GM21786 (cell line): ENCODE data around the gene ABCB9.

Experiments
- ATAC-seq: cut with Tn5 transposase; IDR thresholded peaks from one replicate; pipeline ENCODE4 v1.9.1; 2021; ENCODE audit not compliant: unreplicated experiment

Gene ABCB9

DNA sequence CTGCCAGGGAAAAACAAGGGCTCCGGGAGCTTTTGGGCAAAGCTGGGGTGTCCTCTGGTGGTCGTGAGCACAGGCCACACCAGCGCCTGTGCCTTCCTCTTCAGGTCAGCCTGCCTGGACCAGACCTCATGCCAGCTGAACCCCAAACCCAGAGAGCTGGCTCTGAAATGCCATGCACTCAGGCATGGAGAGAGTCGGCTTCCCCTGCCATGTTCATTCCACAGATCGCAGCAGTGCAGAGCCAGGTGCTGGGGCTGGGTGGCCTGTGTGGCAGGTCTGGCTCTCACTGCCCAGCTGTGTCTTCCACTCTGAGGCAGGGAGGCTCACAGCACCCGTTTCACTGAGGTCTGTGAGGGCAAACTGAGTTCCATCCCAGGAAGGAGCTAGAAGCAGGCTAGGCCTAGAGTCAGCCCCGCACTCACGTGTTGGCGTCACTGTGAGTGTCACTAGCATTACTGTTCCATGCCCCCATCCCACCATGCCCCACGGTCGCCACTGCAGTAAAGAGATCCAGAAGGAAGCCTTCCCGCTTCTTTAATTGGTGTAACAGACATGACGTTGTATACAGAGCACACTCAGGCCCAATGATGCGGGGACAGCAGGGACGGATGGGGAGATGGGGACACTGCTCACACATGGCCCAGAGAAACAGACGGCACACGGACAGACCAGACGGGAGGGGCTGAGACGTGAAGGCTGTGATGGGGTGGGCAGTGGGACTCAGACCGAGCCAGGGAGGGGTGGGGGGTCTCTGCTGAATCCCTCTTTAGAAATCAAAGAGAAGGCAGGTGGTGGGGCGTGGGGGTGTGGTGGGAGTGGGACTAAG, 16.9 kb upstream of the ABCB9 start:
- no peak for ATAC-seq

DNA sequence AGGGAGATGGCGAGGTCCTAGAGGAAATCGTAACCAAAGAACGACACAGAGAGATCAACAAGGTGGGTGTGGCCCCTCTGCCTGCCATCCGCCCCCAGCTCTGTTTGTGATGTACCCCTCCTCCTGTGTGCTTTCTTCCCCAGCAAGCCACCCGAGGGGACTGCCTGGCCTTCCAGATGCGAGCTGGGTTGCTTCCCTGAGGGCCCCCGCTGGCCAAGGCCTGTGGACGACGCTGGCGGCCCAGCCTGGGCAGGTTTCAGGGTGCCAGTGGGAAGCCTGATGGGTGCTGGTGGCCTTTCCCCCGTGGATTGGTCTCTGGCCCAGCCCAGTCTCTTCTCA, 16.2 kb upstream of the ABCB9 start:
- no peak for ATAC-seq

DNA sequence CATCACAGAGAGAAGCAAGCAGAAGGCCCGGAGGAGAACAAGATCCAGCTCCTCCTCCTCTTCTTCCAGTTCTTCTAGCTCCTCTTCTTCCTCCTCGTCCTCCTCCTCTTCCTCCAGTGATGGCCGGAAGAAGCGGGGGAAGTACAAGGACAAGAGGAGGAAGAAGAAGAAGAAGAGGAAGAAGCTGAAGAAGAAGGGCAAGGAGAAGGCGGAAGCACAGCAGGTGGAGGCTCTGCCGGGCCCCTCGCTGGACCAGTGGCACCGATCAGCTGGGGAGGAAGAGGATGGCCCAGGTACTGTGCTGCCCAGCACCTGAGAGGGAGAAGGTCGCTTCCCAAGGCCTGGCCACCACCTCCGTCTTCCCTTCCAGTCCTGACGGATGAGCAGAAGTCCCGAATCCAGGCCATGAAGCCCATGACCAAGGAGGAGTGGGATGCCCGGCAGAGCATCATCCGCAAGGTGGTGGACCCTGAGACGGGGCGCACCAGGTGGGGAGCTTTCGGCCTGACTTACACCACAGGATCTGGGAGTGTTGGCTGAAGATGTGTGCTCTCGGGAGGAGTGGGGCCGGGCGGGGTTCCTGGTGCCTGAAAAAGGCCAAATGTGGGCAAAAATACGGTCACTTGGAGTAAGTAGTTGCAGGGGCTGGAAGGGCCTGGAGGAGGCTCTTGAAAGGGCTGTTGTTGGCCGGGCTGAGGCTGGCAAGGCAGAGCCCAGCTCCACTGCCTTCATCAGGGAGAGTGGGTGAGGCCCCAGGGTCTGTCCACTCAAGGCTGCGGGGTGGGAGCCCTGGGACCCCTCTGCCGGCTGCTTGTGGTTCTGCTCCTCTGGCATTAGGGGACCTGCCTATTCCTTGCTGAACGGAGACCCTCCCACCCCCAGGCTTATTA, 15.6 kb upstream of the ABCB9 start:
- no peak for ATAC-seq

DNA sequence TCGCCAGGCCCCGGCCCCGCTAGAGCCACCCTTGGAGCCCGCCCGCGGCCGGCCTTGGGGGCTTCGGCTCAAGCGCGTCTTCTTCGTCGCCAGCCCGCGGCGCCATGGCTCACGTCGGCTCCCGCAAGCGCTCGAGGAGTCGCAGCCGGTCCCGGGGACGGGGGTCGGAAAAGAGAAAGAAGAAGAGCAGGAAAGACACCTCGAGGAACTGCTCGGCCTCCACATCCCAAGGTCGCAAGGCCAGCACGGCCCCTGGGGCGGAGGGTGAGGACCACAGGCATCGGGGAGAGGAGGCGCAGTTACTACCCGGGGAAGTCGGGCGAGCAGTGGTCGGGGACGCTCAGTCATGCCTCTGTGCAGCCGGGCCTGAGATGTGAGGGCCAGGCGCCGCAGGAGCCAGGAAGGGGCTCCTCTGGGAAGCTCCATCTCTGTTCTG, 14.8 kb upstream of the ABCB9 start:
- ATAC-seq = peak; percentile 23

DNA sequence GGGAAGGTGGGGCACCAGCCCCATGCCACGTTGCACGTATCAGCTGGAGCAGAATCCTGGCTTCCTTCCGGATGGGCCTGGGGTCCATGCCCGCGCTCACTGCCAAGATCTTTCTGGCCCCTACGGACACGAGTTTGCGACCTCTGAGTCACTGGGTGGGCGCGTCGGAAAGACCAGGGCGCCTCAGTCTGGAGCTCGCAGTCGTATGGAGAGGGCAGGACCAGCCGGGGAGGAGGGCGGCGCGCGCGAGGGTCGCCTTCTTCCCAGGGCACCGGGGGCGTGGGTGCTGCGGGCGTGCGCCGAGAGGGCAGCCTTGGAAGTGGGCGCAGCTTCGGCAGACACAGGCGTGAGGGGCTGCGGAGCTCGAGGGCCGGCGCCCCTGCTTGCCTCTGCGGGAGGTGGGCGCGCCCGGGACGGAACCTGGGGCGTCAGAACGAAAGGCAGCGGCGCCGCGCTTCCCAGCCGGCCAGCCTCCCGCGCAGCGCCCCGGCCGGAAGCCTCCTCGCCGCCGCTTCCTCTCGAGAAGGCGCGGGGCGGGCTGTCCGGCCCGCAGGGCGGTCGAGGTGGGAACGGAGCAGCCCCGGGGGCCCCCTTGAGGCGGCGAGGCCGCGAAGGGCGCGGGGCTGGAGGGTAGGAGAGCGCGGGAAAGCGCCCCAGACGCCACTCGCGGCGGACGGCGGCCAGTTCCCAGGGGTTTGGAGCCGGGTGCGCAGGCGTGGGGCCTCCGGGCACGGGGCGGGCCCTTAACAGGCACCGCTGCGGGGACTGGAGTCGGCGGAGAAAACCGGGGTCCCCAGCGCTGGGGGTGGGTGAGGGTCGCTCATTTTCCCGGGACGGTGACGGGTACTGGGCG, 14.1 kb upstream of the ABCB9 start, which contains the start of gene ARL6IP4:
TSS of gene ARL6IP4 (plus strand) at position 499 of the 853 bp plus-strand sequence. CDS start 459 bp downstream, outside the sequence.
- ATAC-seq = peak; percentile 48

DNA sequence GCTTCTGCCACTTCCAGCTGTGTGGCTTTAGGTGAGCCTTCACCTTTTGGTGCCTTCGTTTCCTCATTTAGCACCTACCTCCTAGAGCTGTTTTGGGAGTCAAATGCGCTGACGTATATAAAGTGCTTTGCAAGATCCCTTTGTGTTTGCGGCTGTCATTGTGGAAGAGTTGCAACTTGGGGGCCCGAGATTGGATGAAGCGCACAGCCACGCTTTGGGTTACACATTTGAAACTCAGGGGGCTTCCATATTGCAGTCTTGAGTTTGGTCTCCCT, 13.6 kb upstream of the ABCB9 start:
- ATAC-seq = no peak

DNA sequence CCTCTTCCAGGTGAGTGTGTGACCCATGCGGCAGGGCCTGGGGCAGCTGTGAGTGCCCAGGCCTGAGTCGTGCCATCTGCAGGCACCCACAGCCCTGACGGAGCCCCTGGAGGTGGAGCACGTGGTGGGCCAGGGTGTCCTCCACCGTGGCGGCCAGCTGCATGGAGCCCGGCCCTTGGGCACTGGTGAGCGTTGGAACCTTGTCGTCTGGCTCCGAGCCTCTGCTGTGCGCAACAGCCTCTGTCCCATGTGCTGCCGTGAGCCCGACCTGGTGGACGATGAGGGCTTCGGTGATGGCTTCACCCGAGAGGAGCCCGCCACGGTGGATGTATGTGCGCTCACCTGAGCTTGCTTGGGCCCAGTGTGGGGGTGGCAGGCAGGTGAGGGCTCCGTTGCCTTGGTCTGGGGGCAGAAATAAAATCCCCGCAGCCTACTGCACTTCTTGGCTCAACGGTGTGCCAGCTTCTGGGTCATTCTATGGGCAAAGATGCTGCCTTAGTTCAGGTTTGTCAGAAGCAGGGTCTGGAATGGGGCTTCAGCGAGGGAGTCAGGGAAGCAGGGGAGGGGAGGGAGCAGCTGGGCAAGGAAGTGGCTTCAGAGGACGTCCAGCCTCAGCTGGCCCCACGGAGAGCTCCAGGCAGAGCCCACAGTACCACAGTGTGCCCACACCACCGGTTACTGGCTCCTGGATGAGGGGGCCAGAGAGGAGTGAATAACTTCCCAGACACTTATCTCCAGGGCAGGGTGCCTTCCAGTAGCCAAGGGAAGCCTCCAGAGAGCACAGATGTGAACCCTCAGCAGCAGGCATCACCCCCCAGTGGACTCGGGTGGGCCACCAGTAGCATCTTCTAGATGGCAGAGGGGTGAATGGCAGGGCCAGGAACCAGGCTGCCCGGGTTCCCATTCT, 13.0 kb upstream of the ABCB9 start:
- ATAC-seq = no peak

DNA sequence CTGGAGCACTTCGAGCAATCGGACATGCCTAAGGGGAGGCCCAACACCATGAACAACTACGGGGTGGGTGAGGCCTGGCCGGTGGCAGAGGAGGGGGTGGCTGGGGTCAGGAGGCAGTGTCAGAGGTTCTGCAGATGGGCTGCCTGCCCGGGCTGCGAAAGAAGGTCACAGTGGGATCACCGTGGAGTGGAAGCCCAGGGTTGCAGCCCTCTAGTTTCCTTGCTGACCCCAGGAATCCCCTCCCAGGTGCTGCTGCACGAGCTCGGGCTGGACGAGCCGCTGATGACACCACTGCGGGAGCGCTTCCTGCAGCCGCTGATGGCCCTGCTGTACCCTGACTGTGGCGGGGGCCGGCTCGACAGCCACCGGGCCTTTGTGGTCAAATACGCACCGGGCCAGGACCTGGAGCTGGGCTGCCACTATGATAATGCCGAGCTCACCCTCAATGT, 12.3 kb upstream of the ABCB9 start:
- ATAC-seq = no peak

DNA sequence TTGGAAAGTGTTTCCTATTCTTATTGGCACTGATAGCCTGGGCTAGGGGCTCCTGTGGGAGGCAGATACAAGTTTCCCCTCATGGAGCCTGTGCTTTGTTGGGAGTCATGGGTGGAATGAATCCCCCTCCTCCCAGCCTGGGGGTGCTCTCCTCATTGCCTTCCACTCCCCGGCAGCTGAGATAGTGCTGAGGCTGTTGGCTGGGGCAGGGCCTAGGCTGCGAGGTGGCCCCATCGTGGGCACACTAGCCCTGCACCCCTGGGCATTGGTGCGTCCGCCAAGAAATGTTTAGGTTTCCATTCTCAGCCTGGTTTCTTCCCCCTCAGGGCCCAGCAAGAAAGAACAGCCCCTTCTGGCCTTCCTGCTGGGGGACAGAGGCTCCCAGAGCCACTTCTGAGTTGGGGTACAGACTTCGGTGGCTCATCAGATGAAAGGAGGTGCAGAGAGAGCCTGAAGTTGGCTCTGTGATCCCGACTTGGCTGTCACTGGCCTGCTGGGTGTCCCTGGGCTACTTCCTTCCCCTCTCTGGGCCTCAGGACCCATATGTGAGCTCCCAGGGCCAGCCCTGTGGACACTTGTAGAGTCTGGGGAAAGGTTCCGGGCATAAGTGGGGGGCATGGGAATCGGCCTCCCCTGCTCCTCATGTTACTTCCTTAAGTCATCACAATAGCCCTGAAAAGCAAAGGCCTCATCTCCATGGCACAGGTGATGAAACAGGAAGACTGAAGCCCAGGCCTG, 11.6 kb upstream of the ABCB9 start:
- ATAC-seq = no peak

DNA sequence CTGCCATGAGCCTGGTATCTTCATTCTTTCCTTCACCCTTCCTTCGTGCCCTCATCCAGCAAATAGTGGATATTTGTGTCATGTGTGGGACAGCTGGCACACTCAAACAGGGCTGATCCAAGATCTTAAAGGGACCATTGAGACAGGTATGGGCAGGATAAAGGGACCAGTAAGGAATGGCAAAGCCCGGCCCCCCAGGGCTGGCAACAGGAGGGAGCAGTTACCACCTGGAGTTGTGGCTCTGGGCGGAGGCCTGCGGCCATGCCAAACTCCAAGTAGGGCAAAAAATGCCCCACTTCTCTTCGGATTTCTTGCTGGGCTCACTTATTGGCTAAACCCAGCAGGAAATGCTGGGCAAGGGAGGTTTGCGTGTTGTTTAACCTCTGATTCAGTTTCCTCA, 10.9 kb upstream of the ABCB9 start:
- no peak for ATAC-seq

DNA sequence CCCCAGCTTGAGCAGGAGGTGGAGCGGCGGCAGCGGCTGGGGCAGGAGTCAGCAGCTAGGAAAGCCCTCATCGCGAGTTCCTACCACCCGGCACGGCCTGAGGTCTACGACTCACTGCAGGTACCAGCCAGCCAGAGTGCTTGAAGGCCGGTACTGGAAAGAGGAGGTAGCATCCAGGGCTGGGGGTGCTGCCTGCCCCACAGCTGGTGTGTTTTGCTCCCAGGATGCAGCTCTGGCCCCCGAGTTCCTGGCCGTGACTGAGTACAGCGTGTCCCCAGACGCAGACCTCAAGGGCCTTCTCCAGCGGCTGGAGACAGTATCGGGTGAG, 10.3 kb upstream of the ABCB9 start:
- no peak for ATAC-seq

DNA sequence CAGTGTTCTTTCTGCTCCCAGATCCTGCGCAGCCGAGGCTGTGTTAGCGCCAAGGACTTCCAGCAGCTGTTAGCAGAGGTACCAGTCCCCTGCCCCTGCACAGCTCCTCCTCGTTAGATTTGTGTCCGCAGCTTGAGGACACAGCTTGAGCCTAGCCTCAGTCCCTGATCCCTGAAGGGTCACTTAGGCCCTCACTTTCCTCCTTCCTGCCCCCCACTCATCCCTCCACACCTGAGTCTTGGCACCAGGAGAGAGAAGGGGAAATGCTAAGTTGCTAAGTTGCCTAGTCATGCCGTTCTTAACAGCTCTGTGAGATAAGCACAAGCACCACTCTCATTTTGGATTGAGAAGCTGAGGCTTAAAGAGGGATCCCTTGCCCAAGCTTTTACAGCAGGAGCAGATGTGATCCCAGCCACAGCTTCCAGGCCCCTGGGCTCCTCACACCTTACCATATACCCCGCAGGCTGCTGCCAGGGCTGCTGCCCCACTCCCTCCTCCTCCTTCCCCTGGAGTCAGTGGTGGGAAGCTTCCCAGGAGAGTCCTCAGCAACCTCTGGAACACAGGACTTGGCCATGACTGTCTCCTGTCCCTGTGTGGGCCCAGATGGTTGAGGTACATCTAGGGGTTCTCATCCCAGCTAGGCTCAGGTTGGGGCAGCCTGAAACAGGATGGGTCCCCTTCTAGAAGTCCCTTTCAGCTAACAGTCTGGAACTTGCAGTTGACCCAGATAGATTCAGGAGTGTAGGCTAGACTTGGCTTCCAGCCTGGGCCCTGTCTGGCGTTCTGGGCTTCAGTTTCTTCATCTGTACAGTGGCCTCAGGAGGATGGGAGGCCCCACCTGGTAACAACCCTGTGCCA, 9.8 kb upstream of the ABCB9 start:
- ATAC-seq = no peak

DNA sequence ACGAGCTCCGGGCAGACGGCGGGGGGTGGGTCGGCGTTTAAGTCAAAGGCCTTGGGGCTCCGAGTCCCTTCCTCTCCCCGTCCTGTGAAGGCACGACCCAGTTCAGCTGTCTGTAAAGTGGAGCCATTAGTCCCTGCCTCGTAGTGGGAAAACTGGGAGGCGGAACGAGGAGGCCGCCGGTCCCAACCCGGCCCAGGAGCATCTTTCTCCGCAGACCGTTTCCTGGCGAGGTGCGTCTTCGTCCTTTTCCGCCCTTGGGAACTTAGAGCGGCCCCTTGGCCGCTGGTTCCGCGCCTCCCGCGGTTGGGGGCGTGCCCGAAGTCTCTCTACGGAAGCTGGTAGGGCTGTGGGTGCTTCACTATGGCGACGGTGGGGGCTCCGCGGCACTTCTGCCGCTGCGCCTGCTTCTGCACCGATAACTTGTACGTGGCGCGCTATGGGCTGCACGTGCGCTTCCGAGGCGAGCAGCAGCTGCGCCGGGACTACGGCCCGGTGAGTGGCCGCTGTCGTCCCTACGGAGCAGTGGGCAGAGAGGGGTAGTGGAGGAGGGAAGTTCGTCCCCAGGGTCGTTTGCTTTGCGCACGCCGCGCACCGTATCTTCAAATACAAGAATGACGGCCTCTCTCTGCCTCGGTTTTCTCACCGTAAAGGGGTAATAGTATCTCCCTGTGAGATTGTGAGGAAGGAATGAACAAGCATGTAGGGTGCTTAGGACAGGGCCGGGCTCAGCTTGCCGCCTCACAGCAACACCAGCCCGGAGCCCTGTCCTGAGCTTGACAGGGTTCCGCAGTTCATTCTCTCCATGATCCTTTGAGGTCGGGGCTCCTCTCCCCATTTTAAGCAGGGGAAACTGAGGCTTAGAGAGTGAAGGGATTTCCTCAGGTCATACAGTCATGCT, 8.9 kb upstream of the ABCB9 start, which contains the start of gene OGFOD2:
TSS of gene OGFOD2 (plus strand) at position 353 of the 898 bp plus-strand sequence. CDS start at position 361, 8 bp downstream.
- peak; percentile 75 for ATAC-seq

DNA sequence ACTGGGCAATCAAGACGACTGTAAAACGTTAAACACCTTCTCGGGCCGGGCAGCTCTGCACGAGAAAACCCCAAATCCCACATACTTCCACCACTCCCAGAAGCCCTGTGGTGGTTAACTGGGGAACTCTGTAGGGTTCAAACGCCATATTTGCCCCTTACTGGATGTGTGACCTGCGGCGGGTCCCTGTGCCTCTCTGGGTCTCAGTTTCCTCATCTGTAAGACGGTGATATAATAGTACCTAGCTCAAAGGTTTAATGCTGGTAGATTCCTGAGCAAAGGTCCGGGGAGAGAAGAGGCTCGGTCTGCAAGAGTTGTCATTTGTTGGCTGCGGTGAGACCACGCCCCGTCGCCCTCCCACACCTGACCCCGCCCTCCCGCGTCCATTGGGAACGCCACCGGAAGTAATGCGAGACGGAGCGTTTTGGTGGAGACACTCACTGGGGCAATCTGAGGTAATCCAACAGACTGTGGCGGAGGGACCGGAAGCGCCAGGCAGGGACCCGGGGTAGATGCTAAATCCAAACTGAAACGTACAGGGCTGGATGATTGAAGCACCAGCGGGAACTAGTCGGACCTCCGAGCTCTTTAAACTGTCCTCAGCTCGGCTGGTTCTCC, 8.1 kb upstream of the ABCB9 start:
- peak; percentile 82 for ATAC-seq

DNA sequence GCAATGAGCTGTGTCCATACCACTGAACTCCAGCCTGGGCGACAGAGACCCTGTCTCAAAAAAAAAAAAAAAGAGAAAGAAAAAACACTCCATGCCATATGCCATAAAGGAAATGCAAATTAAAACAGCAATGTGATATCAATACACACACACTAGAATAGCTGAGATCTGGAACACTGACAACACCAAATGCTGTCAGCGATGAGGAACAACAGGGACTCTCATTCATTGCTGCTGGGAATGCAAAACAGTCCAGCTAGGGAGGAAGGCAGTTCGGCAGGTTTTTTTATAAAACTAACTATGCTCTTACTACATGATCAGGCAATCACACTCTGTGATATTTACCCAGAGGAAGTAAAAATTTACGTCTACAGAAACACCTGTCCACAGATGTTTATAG, 3.4 kb upstream of the ABCB9 start:
- ATAC-seq = no peak

DNA sequence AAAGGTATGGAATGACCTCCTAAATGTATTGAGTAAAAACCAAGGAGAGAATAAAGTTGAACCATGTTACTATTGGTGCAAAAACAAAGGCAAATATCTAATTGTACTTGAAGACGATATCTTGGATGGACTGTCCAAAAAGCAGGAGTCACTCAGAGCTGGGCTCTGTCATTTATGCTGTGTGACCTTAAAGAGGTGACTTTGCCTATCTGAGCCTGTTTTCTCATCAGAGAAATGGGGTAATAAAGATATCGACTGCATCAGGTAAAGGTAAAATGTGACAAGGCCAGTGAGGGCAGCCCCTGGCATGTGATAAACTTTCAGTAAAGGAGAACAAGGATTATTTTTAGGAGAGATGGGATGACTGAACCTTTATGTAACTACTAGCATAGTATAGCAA, 1.8 kb upstream of the ABCB9 start:
- ATAC-seq = no peak
